IPS-18a (cell line): ENCODE measurements around the gene RNF175.
A peak's percentile ranks its signal among the peaks of the same experiment; 100 is the strongest.

Source experiments
- H3K27ac ChIP-seq: one replicate; pipeline ENCODE4 v1.5.1; 2013; ENCODE audit warnings: low read length
- H3K27me3 ChIP-seq: one replicate; pipeline ENCODE4 v1.6.1; 2013; ENCODE audit warnings: mild to moderate bottlenecking, low read length; ENCODE audit not compliant: control insufficient read depth, insufficient read depth
- H3K36me3 ChIP-seq: one replicate; pipeline ENCODE4 v1.6.1; 2013; ENCODE audit warnings: low read depth, low read length; ENCODE audit not compliant: control insufficient read depth
- H3K4me1 ChIP-seq: one replicate; pipeline ENCODE4 v1.6.1; 2013; ENCODE audit warnings: low read depth, low read length; ENCODE audit not compliant: control insufficient read depth
- H3K4me3 ChIP-seq: one replicate; pipeline ENCODE4 v1.5.1; 2013; ENCODE audit warnings: low read length
- H3K9ac ChIP-seq: one replicate; pipeline ENCODE4 v1.6.1; 2013; ENCODE audit warnings: mild to moderate bottlenecking, low read length, moderate library complexity
- H3K9me3 ChIP-seq: one replicate; pipeline ENCODE4 v1.6.1; 2013; ENCODE audit warnings: low read depth, low read length; ENCODE audit not compliant: control insufficient read depth

RNF175 gene

GRCh38 chr4:153782581-153782980 is 22.8 kb upstream of the RNF175 start:
- no peak overlapping the region for H3K4me3 ChIP-seq
- peaks cover 58% of the 10 kb centered on the region for H3K36me3 ChIP-seq
- H3K9me3 ChIP-seq: no peaks in the 10 kb centered on the region
- H3K9ac ChIP-seq: no peak overlapping the region
- no peaks in the 10 kb centered on the region for H3K27me3 ChIP-seq
- H3K27ac ChIP-seq: no peak overlapping the region
- peaks cover 33% of the 10 kb centered on the region for H3K4me1 ChIP-seq

DNA sequence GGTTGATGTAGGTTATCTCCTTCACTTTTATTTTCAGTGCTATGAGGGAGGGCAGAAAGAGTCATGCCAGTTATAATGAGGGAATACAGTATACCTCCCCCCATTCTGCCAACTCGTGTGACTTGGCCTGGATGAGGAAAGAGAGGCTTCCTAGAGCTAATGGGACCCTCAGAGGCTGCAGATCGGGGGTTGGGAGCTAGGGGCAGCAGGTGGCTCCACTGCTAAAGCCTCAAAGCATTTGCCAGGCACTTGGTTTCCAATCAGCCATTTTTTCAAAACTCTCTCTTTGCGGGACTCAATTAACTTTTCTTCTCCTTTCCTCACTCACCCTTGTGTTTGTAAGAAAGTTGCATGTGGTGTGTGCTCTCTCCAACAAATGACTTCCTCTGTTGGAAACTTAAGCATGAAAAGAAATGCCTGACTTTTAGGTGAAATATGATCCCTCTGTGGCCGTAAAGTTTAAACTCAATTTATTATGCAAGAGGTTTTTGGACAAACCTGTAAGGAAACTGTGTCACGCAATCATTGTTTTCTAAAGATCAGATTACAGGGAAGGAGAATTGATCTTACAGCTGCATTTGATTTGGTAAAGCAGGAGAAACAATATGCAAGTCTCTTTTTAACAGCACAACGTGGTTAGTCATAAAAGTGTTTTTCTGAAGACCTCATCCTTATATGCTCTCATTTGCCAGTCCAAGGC is 22.0 kb upstream of the RNF175 start:
- no peak overlapping the region for H3K9ac ChIP-seq
- peaks cover 33% of the 10 kb centered on the region for H3K4me1 ChIP-seq
- H3K4me3 ChIP-seq: peak overlapping the region; percentile 7
- H3K27ac ChIP-seq: no peak overlapping the region
- H3K36me3 ChIP-seq: peaks cover 58% of the 10 kb centered on the region
- H3K27me3 ChIP-seq: no peaks in the 10 kb centered on the region
- H3K9me3 ChIP-seq: no peaks in the 10 kb centered on the region

DNA sequence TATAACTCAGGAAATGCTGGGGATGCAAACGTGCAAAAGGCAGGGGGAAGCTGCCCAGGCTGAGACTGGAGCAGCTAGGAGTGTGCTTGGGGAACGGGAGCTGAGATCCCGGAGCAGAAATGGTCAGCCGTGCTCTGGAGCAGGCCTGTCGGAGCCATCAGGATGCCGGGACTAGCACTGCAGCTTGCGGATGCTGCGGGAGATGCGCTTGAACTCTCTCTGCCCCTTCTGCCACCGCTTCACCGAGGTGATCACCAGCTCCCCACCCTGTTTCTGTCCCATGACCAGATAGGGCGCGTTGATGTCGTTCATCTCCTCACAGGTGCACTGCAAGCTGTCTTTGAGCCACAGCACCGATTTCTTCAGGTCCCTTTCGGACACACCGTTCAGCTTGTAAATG is 21.5 kb upstream of the RNF175 start:
- peaks cover 58% of the 10 kb centered on the region for H3K36me3 ChIP-seq
- H3K4me1 ChIP-seq: peaks cover 33% of the 10 kb centered on the region
- no peaks in the 10 kb centered on the region for H3K27me3 ChIP-seq
- H3K4me3 ChIP-seq: no peak overlapping the region
- H3K9ac ChIP-seq: no peak overlapping the region
- no peak overlapping the region for H3K27ac ChIP-seq
- no peaks in the 10 kb centered on the region for H3K9me3 ChIP-seq

- H3K9me3 ChIP-seq: no peaks in the 10 kb centered on the region
- peaks cover 57% of the 10 kb centered on the region for H3K36me3 ChIP-seq
- no peak overlapping the region for H3K4me3 ChIP-seq
- H3K27ac ChIP-seq: no peak overlapping the region
- H3K4me1 ChIP-seq: peaks cover 33% of the 10 kb centered on the region
- no peaks in the 10 kb centered on the region for H3K27me3 ChIP-seq
- H3K9ac ChIP-seq: no peak overlapping the region
These were observed 21.1 kb upstream of the RNF175 start for GRCh38 chr4:153780876-153781275.

GRCh38 chr4:153780221-153780620 is 20.4 kb upstream of the RNF175 start:
- Histone ChIP-seq H3K27ac (no peak overlapping the region), H3K9me3 (no peaks in the 10 kb centered on the region), H3K9ac (no peak overlapping the region), H3K4me1 (peaks cover 27% of the 10 kb centered on the region), H3K4me3 (no peak overlapping the region), H3K27me3 (no peaks in the 10 kb centered on the region), H3K36me3 (peaks cover 50% of the 10 kb centered on the region)

DNA sequence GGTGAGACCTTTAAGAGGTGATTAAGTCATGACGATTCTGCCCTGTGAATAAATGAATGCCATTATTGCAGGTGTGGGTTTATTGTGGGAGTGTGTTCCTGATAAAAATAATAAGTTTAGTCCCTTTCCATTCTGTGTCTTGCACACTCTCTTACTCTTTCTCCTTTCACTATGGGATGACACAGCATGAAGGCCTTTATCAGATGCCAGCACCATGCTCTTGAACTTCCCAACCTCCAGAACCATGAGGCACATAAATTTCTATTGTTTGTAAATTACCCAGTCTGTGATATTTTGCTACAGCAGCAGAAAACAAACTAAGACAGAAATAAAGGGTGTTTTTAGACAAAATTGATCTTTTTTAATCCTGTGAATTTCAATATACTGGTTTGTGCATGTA is 18.6 kb upstream of the RNF175 start:
- Histone ChIP-seq H3K4me1 (peaks cover 12% of the 10 kb centered on the region), H3K4me3 (no peak overlapping the region), H3K27me3 (no peaks in the 10 kb centered on the region), H3K9ac (no peak overlapping the region), H3K27ac (no peak overlapping the region), H3K36me3 (peaks cover 32% of the 10 kb centered on the region), H3K9me3 (no peaks in the 10 kb centered on the region)

GRCh38 chr4:153777421-153777820 is 17.6 kb upstream of the RNF175 start:
- Histone ChIP-seq H3K36me3 (peaks cover 22% of the 10 kb centered on the region), H3K4me1 (peaks cover 14% of the 10 kb centered on the region), H3K4me3 (no peak overlapping the region), H3K27me3 (no peaks in the 10 kb centered on the region), H3K27ac (no peak overlapping the region), H3K9ac (no peak overlapping the region), H3K9me3 (no peaks in the 10 kb centered on the region)

GRCh38 chr4:153776601-153777000 is 16.8 kb upstream of the RNF175 start:
- Histone ChIP-seq H3K9ac (no peak overlapping the region), H3K27me3 (no peaks in the 10 kb centered on the region), H3K27ac (no peak overlapping the region), H3K36me3 (peaks cover 15% of the 10 kb centered on the region), H3K9me3 (no peaks in the 10 kb centered on the region), H3K4me1 (peaks cover 6% of the 10 kb centered on the region), H3K4me3 (no peak overlapping the region)

DNA sequence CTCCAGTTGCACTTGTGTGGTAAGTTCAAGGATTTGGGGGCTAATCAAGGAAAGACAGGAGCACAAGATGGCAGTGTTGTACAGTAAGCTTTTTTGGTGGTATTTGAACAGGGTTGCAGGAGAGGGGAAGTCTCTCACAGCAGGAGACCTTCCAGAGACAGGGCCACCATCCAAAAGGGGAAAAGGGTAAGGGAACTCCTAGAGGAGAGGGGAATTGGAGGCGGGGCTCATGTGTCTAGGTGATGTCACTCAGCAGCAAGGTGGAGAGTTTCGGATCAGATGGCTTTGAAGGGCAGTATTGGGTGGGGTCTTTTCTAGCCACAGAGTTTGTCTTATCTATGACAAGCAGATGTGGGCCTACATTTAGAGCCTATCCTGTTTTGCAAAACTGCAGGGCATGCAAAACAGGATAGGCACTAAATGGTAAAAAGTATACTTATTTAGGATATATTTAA is 13.4 kb upstream of the RNF175 start:
- Histone ChIP-seq H3K27me3 (no peaks in the 10 kb centered on the region), H3K4me3 (no peak overlapping the region), H3K9me3 (no peaks in the 10 kb centered on the region), H3K9ac (no peak overlapping the region), H3K27ac (no peak overlapping the region), H3K36me3 (no peaks in the 10 kb centered on the region), H3K4me1 (peaks cover 4% of the 10 kb centered on the region)

DNA sequence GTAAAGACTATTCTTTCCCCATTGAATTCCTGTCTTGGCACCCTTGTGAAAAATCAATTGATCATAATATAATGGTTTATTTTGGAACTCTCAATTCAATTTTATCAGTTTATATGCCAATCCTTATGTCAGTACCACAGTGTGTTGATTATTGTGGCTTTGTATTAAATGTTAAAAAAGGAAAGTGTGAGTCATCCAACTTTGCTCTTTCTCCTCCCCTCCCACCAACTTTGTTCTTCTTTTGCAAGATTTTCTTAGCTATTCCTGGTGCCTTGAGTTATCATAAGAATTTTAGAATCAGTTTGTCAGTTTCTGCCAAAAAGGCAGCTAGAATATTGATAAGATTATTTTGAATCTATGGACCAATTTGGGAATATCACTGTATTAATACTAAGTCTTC is 11.2 kb upstream of the RNF175 start:
- no peak overlapping the region for H3K27ac ChIP-seq
- no peak overlapping the region for H3K4me3 ChIP-seq
- no peaks in the 10 kb centered on the region for H3K27me3 ChIP-seq
- H3K9ac ChIP-seq: no peak overlapping the region
- H3K36me3 ChIP-seq: no peaks in the 10 kb centered on the region
- peaks cover 4% of the 10 kb centered on the region for H3K4me1 ChIP-seq
- no peaks in the 10 kb centered on the region for H3K9me3 ChIP-seq

DNA sequence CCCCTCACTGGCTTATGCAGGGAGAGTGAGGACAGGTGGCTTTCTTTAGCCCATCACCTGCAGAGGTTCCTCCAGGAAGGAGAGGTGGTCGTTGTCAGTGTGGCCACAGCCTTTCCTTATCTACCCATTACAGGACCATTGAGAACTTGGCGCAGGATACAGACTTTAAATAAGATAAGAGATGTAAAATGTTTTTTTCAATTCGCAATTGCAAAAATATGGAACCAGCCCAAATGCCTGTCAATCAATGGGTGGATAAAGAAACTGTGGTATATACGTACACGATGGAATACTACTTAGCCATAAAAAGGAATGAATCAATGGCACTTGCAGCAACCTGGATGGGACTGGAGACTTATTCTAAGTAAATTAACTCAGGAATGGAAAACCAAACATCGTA is 6.9 kb upstream of the RNF175 start:
- no peak overlapping the region for H3K9ac ChIP-seq
- H3K4me1 ChIP-seq: peaks cover 8% of the 10 kb centered on the region
- H3K9me3 ChIP-seq: no peaks in the 10 kb centered on the region
- no peaks in the 10 kb centered on the region for H3K27me3 ChIP-seq
- H3K27ac ChIP-seq: no peak overlapping the region
- no peak overlapping the region for H3K4me3 ChIP-seq
- no peaks in the 10 kb centered on the region for H3K36me3 ChIP-seq

GRCh38 chr4:153765894-153766293 is 6.1 kb upstream of the RNF175 start:
- Histone ChIP-seq H3K9me3 (no peaks in the 10 kb centered on the region), H3K4me1 (peaks cover 8% of the 10 kb centered on the region), H3K27ac (no peak overlapping the region), H3K27me3 (no peaks in the 10 kb centered on the region), H3K9ac (no peak overlapping the region), H3K4me3 (no peak overlapping the region), H3K36me3 (no peaks in the 10 kb centered on the region)
